ENCODE results near the gene RNF223. TPM values are rescaled to one million over a fixed set of nuclear protein-coding genes. Genes with fewer than 3 reads are reported as not detected.
A peak's percentile ranks its signal among the peaks of the same experiment; 100 is the strongest.
"Not testable (repeated sequence)": the region's sequence is repeated elsewhere in the genome, so short reads cannot be mapped to it uniquely, and the experiment has no call there.

Gene RNF223
- total RNA-seq, 1 donor from 2014 or later = 1.2 TPM

DNA sequence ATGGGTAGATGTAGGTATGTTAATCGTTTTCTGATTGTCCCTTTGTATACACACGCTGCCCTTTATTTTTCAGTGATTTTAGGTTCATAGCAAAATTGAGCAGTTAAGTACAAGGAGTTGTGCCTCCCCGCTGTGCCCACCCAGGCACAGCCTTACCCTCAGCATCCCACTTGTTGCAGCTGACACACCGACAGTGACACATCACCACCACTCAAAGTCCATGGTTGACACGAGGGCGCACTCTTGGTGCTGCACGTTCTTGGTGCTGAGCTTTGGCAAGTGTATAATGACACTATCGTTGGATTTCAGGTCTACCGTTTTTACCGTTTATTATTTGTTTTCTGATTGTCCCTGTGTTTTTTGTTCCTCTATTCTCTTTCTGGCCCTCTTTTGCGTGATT lies 26.2 kb upstream of the RNF223 start:
- Mint-ChIP-seq H3K4me3 (no peak overlapping the region), H3K27me3 (no peaks in the 10 kb centered on the region), H3K36me3 (peaks cover 14% of the 10 kb centered on the region), H3K4me1 (ENCODE audit: unreplicated experiment) (no peaks in the 10 kb centered on the region), H3K9me3 (peaks cover 12% of the 10 kb centered on the region), H3K27ac (no peak overlapping the region)
- peak; percentile 24 for DNase-seq (ENCODE audit: extremely low spot score, unreplicated experiment)
- TF ChIP-seq, protein P1, sequence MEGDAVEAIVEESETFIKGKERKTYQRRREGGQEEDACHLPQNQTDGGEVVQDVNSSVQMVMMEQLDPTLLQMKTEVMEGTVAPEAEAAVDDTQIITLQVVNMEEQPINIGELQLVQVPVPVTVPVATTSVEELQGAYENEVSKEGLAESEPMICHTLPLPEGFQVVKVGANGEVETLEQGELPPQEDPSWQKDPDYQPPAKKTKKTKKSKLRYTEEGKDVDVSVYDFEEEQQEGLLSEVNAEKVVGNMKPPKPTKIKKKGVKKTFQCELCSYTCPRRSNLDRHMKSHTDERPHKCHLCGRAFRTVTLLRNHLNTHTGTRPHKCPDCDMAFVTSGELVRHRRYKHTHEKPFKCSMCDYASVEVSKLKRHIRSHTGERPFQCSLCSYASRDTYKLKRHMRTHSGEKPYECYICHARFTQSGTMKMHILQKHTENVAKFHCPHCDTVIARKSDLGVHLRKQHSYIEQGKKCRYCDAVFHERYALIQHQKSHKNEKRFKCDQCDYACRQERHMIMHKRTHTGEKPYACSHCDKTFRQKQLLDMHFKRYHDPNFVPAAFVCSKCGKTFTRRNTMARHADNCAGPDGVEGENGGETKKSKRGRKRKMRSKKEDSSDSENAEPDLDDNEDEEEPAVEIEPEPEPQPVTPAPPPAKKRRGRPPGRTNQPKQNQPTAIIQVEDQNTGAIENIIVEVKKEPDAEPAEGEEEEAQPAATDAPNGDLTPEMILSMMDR (conservative IDR thresholded peaks at IDR 0.05) = no peak

DNA sequence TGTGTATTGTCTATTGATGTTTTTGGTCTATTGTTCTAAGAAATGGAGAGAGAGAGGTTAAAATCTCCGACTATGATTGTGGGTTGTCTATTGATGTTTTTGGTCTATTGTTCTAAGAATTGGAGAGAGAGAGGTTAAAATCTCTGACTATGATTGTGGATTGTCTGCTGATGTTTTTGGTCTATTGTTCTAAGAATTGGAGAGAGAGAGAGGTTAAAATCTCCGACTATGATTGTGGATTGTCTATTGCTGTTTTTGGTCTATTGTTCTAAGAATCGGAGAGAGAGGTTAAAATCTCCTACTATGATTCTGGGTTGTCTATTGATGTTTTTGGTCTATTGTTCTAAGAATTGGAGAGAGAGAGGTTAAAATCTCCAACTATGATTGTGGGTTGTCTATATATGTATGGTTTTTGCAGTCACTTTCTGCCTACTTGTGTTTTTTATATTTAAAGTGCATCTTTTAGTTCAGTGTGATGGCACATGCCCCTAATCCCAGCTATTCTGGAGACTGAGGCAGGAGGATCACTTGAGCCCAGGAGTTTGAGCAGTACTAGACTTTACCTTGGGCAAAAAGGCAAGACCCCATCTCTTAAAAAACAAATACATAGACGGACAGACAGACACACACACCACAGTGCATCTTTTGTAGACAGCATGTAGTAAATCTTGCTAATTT lies 25.5 kb upstream of the RNF223 start:
- H3K27ac Mint-ChIP-seq = no peak overlapping the region
- TF ChIP-seq, protein P1 (conservative IDR thresholded peaks at IDR 0.05) = no peak
- peaks cover 14% of the 10 kb centered on the region for H3K36me3 Mint-ChIP-seq
- peaks cover 12% of the 10 kb centered on the region for H3K9me3 Mint-ChIP-seq
- DNase-seq (ENCODE audit: extremely low spot score, unreplicated experiment) = no peak
- no peaks in the 10 kb centered on the region for H3K4me1 Mint-ChIP-seq (ENCODE audit: unreplicated experiment)
- no peaks in the 10 kb centered on the region for H3K27me3 Mint-ChIP-seq
- H3K4me3 Mint-ChIP-seq = no peak overlapping the region

DNA sequence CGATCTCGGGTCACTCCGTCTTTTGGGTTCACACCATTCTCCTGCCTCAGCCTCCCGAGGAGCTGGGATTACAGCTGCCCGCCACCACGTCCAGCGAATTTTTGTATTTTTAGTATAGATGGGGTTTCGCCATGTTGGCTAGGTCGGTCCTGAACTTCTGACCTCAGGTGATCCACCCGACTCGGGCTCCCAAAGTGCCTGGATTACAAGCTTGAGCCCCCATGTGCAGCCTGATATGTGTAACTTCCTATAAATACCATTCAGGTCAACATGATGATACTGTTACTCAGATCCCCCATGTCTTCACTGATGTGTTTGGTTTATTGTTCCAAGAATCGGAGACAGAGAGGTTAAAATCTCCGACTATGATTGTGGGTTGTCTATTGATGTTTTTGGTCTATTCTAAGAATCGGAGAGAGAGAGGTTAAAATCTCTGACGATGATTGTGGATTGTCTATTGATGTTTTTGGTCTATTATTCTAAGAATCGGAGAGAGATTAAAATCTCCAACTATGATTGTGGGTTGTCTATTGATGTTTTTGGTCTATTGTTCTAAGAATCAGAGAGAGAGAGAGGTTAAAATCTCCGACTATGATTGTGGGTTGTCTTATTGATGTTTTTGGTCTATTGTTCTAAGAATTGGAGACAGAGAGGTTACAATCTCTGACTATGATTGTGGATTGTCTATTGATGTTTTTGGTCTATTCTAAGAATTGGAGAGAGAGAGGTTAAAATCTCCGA lies 24.7 kb upstream of the RNF223 start:
- H3K9me3 Mint-ChIP-seq = peaks cover 12% of the 10 kb centered on the region
- no peak overlapping the region for H3K27ac Mint-ChIP-seq
- H3K36me3 Mint-ChIP-seq = peaks cover 14% of the 10 kb centered on the region
- peak; percentile 24 for DNase-seq (ENCODE audit: extremely low spot score, unreplicated experiment)
- TF ChIP-seq, protein P1 (conservative IDR thresholded peaks at IDR 0.05) = no peak
- H3K27me3 Mint-ChIP-seq = no peaks in the 10 kb centered on the region
- no peak overlapping the region for H3K4me3 Mint-ChIP-seq
- H3K4me1 Mint-ChIP-seq (ENCODE audit: unreplicated experiment) = no peaks in the 10 kb centered on the region

DNA sequence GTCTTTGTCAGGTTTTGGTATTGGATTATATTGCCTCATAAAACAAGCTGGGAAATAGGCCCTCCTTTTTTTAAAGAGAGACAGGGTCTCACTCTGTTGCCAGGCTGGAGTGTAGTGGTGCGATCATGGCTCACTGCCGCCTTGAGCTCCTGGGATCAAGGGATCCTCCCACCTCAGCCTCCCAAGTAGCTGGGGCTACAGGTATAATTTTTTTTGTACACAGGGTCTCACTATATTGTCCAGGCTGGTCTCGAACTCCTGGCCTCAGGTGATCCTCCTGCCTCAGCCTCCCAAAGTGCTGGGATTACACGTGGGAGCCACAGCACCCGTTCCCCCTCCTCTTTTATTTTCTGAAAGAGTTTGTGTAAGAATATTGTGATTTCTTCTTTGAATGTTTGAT lies 22.0 kb upstream of the RNF223 start:
- H3K4me3 Mint-ChIP-seq; H3K27ac Mint-ChIP-seq; H3K4me1 Mint-ChIP-seq (ENCODE audit: unreplicated experiment); H3K27me3 Mint-ChIP-seq; DNase-seq (ENCODE audit: extremely low spot score, unreplicated experiment): not testable (repeated sequence)
- H3K9me3 Mint-ChIP-seq = peaks cover 12% of the 10 kb centered on the region
- H3K36me3 Mint-ChIP-seq = peaks cover 14% of the 10 kb centered on the region

DNA sequence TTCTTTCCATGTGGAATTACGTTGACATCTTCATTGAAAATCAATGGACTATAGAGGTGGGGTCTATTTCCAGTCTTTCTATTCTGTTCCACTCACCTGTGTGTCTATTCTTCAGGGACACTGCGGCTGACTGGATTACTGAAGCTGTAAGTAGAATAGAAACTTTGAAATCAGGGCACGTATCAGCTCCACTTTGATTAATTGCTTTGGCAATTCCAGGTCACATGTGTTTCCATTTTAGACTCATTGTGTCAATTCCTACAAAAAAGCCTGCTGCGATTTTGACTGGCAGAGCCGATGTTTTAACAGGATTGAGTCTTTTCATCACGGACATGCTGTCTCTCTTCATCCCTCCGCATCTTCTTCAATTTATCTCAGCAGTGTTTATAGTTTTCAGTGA lies 20.9 kb upstream of the RNF223 start:
- peaks cover 10% of the 10 kb centered on the region for H3K36me3 Mint-ChIP-seq
- TF ChIP-seq, protein P1 (conservative IDR thresholded peaks at IDR 0.05) = no peak
- peaks cover 8% of the 10 kb centered on the region for H3K9me3 Mint-ChIP-seq
- no peak overlapping the region for H3K27ac Mint-ChIP-seq
- no peaks in the 10 kb centered on the region for H3K27me3 Mint-ChIP-seq
- no peak overlapping the region for H3K4me3 Mint-ChIP-seq
- H3K4me1 Mint-ChIP-seq (ENCODE audit: unreplicated experiment) = no peaks in the 10 kb centered on the region
- no peak for DNase-seq (ENCODE audit: extremely low spot score, unreplicated experiment)

DNA sequence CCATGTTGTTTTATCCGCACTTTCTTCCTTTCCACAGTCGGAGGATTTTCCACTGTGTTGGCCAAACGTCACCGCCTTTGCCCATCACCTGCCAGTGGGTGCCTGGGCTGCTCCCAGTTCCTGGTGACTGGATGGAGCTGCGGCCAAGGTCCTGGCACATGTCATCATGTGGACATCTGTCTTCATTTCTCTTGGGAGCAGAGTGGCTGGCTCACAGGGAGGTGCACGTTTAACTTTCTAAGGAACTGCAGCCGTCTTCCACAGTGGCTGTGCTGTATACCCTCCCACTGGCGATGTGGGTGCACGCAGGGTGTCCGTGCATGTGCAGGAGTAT lies 19.5 kb upstream of the RNF223 start:
- Mint-ChIP-seq H3K4me3 (no peak overlapping the region), H3K36me3 (peaks cover 4% of the 10 kb centered on the region), H3K27me3 (no peaks in the 10 kb centered on the region), H3K4me1 (ENCODE audit: unreplicated experiment) (no peaks in the 10 kb centered on the region), H3K27ac (no peak overlapping the region), H3K9me3 (no peaks in the 10 kb centered on the region)
- DNase-seq (ENCODE audit: extremely low spot score, unreplicated experiment) = peak; percentile 59
- TF ChIP-seq, protein P1 (conservative IDR thresholded peaks at IDR 0.05) = no peak

All from type B pancreatic cell (in vitro differentiated cells).